ENCODE results near the gene P2RX4.
A peak's percentile ranks its signal among the peaks of the same experiment; 100 is the strongest.
"Not testable (repeated sequence)": the region's sequence is repeated elsewhere in the genome, so short reads cannot be mapped to it uniquely, and the experiment has no call there.

Gene P2RX4

DNA sequence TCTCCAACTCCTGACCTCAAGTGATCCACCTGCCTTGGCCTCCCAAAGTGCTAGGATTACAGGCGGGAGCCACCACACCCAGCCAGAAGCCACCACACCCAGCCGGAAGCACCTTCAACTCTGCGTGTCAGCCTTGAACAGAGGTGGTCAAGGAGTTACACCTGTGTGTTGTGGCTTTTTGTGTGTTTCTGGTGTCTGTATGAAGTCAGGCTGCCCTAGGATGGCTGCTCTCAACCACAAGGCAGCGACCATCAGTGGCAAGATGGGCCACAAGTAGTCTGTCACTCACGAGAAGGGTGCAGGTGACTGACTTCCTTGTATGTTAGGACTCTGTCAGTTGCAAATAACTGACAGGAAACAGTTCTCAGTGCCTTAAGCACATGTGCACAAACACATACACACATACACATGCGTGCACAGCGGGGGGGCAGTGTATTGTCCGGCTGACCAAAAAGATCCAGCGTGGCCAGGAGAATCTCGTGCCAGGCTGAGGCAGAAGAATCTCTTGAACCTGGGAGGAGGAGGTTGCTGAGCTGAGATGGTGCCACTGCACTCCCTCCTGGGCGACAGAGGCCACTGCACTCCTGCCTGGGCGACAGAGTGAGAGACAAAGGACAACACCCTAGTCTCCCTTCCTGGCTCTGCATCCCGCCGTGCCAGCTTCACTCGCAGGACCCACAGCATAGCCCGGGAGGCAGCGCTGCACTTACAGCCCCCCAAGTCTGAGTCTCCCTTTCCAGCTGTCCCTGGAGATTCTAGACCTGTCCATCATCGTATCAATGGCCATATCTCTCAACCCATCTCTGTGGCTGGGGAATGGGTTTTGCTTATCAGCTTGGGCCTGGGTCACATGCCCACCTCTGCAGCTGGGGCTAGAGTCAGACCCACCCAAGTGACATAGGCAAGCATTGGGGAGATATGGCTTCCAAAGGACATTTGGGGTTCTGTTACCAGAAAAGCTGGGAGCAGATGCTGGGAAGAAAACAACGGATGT is 13.7 kb downstream of the P2RX4 start:
- no peak for DNase-seq

DNA sequence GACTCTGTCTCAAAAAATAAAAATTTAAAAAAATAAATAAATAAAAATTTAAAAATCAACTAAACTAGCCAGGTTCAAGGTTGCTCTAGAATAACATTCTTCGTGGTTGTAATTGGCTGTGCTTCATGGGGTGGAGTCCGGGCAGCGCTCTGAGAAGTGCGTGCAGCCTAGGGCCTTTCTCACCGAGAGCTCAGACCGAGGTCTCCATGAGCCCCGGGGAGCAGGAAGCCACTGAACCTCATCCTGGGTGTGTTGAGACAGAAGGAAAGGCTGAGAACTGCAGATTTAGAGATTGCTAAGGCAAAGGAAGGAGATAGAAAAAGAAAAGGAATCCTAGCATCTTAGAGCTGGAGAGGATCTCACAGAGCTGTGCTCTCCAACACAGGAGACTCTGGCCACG is 14.7 kb downstream of the P2RX4 start:
- no peak for DNase-seq

DNA sequence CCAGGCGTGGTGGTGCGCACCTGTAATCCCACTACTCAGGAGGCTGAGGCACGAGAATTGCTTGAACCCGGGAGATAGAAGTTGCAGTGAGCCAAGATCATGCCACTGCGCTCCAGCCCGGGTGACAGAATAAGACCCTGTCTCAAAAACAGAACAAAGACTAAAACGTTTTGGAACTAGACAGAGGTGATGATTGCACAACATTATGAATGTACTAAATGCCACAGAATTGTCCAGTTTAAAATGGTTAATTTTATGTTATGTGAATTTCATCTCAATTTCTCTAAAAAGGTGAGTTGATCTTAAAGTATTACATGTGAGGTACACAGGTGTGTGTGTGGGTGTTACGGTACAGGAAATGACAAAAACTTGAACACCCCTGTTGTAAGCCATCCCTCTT is 16.5 kb downstream of the P2RX4 start:
- DNase-seq: no peak

DNA sequence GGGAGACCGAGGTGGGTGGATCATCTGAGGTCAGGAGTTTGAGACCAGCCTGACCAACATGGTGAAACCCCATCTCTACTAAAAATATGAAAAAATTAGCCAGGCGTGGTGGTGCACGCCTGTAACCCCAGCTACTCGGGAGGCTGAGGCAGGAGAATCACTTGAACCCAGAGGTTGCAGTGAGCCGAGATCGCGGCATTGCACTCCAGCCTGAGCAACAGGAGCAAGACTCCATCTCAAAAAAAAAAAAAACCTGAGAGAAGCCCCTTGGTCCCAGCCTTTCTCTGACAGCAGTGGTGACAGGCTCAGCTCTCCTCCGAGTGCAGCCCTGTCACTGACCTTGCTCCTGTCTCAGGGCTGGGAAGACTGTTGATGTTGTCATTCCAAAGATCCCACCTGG is 16.9 kb downstream of the P2RX4 start:
- DNase-seq: not testable (repeated sequence)

DNA sequence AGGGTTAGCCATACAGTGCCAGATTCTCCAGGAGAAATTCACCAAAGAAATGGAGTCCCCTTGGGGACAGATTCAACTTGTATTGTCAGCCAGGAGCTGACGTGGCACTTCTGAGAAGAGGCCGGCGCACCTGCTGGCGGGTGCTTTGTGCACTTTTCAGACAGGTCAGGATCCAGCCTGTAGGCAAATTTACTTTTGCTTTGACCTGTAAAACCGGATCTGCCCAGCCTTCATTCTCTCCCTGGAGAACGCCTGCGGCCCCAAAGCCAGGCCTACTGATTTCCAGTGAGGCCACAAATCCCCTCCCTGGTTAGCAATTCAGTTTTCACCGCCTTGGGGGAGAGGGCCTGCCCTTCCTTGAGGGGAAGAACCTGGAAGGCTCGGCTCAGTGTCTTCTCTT is 17.4 kb downstream of the P2RX4 start:
- DNase-seq: no peak

DNA sequence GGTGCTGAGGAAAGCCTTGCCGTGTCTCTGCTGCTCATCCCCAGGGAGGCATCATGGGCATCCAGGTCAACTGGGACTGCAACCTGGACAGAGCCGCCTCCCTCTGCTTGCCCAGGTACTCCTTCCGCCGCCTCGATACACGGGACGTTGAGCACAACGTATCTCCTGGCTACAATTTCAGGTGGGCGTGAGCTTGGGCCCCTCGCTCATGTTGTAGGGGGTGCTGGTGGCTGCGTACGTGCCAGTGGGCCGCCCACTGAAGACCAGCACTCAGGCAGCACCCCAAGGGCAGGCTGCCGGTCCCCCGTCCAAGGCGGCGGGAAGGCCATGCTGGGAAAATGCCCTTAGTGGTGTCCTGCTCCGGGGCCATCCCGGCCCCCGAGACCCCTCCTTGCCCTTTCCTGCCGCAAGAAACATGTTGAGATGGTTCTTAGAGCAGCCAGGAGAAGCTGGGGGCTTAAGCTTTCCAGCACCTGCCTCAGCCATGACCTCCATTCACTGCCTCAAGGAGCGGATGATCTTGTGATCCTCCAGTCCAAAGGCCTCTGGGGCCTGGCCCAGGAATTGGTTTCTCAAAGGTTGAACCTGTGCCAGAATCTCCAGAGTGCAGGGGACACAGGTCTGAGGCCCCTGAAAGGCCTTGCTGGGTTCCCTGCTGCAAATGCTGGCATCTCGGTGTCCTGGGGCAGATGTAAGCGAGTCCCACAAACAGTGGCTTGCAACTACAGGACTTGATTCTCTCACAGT is 19.2 kb downstream of the P2RX4 start:
- no peak for DNase-seq

DNA sequence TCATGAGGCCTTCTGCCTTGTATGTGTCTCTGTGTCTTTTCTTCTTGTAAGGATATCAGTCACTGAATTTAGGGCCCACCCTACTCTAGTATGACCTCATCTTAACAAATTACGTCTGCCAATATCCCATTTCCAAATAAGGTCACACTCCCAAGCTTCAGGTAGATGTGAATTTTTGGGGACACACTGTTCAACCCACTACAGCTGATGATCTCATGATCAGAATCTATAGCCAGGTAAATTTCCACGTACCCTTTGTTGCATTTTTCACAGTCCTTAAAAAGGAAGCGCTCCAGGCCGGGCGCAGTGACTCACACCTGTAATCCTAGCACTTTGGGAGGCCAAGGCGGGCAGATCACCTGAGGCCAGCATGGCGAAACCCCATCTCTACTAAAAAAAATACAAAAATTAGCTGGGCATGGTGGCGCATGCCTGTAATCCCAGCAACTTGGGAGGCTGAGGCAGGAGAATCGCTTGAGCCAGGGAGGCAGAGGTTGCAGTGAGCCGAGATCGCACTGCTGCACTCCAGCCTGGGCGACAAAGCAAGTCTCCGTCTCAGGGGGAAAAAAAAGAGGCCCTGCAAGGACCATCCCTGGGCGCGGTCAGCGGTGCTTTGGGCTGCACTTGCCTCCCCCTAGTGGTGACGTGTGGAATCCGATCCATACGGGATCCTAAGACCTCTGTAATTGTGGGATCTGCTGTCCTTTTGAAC is 20.1 kb downstream of the P2RX4 start:
- DNase-seq: peak; percentile 16

DNA sequence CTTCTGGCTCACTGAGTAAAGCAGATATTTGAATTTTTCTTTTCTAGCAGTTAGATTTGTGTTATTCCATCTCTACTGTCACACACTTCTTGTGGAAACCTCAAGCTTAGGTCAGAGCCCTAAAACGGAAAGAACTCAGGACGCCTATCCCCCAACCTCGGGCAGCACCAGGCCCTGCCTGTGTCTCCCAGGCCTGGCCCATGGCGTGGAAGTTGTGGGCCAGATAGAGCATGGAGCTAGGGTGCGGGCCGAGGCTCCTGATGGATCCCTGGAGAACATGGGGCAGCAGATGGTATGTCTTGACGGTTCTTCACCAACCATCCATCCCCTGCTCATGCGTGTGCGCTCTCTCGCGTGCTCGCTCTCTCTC is 20.6 kb downstream of the P2RX4 start:
- no peak for DNase-seq

DNA sequence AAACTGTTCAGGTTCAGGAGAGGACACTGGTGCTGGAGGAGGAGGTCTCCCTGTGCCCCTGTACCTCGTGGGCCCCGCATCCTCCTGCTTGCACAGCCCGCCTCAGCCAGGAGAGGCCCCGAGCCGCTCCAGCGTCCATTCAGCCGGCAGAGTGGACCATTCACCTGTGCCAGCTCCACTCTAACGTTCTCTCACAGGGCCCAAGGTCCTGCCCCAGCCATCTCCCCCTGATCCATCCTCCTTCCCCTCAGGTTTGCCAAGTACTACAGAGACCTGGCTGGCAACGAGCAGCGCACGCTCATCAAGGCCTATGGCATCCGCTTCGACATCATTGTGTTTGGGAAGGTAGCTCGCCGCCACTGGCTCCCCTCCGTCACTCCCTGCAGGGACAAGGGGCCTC is 22.2 kb downstream of the P2RX4 start:
- DNase-seq: no peak

DNA sequence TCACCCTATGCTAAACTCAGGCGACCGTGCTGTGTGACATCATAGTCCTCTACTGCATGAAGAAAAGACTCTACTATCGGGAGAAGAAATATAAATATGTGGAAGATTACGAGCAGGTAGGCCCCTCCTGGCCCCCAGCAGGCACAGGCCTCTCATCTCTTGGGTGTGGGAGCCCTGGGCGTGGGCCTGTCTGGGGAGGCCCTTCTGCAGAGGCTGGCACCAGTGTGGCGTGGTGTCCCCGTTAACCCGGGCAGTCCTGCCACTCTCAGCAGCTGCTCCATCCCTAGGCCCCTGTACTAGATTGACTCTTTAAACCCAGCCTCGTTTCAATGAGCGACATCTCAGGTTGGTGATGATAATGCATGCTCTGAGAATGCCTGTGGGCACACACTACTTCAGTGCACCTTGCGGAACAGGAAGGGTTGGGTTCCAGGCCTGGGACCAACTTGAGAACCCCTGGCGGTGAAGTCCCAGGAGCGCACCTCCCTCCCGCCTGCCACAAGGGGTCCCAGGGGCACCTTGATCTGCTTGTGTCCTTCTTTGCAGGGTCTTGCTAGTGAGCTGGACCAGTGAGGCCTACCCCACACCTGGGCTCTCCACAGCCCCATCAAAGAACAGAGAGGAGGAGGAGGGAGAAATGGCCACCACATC is 23.2 kb downstream of the P2RX4 start:
- no peak for DNase-seq

DNA sequence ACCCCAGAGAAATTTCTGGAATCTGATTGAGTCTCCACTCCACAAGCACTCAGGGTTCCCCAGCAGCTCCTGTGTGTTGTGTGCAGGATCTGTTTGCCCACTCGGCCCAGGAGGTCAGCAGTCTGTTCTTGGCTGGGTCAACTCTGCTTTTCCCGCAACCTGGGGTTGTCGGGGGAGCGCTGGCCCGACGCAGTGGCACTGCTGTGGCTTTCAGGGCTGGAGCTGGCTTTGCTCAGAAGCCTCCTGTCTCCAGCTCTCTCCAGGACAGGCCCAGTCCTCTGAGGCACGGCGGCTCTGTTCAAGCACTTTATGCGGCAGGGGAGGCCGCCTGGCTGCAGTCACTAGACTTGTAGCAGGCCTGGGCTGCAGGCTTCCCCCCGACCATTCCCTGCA is 23.7 kb downstream of the P2RX4 start:
- no peak for DNase-seq

DNA sequence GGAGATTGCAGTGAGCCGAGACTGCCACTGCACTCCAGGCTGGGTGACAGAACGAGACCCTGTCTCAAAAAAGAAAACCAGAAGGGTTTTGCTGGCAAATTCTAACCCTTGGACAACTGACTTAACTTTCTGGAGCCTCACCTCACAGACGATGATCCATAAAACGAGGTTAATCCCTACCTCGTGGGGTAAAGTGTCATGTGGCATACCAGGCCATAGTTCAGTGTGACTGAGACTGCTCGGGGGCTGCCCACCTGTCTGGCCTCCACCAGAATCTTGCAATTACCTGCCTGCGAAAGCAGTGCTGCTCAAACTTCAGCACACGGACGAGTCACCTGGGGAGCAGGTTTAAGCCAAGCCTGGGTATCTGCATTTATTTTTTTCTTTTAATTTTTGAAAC is 26.8 kb downstream of the P2RX4 start:
- DNase-seq: no peak

DNA sequence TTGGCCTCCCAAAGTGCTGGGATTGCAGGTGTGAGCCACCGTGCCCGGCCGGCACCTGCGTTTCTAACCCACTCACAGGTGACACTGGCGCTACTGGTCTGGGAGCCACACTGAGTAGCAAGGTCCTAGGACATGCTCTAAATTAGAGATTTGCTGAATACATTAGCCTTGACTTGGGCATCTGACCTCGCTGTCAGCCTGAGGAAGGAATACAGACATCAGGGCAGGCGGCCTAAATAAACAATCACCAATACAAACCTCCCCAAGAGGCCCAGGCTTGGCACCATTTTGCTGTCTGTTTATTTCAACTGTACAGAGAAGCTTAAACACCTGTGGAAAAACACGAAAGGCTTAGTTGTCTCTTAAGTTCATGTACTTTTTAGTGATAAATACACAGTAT is 27.5 kb downstream of the P2RX4 start:
- DNase-seq: no peak

DNA sequence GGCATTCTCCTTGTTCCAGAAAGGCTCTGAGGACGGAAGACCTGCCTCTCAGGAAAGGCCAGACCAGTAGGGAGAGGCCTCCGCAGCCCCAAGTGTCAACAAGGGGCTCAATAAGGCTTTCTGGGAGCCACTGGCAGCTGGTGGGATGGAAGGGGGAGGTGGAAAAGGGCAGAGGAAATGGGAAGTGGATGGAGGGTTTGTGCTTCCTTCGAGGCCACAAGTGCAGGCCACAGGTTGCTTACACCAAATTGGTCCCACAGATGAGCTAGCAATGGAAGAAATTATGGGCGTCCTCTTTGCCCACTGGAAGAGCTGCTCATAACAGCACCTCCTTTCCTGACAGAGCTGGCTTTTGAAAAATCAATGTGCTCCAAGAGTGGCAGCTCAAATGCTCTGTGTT is 28.2 kb downstream of the P2RX4 start:
- no peak for DNase-seq

DNA sequence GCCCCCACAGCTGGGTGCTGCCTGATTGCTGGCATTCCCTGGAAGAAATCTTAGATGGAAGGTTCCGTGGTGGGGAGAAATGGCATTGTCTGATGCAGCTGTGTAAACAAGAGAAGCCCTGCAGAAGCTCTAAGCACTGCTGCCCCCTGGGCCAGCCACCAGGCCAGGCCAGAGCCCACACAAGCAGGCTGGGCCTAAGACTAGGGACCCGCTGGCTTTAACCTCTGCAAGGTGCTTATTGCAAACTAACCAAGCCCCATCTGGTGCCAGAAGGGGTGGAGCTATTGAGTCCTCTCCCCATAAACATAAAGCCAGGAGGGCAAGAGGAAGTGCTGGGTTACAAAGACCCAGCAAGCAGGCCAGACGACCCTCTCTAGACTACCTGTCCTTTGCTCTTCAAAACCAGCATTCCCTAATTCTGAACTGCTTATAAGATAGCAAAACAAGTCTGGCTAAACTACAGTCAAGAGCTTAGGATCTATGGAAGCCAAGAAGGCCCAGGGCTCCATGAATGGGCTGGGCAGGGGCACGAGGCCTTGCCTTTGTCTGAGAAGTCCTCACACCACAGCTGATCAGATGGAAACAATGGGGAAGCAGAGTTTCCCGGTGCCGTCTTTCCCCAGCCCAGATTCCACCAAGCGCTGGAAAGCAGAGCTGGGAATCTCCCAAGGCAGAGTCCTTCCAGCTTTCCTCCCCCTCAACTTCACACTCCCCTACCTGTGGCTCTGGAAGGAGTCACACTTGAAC is 28.8 kb downstream of the P2RX4 start:
- no peak for DNase-seq

DNA sequence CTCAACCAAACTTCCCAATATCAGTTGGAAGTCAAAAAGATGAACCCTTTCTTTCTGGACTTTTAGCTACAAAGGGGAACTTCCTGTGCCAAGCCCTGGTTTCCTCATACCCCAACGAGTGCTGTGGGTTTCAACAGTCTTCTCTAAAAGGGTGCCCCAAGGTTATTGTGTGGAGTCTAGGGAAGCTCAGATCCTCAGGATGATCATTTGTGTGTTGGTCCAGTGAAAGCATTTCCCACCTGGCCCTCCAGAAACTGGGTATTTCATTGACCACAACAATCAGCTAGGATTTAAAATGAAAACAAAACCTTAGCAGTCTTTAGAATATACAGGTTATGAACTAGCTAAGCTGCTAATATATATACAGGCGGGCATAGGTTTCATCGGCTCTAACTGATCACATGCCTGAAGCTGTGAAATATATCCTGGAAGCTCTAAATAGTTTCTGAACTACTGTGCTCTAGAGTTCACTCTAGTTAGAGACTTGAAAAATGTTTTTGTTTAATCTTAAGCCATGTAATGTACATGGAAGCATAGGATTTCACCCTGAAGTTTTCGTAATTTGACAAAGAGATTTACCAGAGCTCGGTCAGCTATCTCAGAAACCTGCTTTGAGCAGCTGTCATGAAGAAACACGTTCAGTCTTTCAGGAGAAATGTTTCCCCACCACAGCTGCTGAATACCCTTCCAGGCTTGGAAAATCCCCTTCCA is 29.6 kb downstream of the P2RX4 start:
- DNase-seq: no peak

DNA sequence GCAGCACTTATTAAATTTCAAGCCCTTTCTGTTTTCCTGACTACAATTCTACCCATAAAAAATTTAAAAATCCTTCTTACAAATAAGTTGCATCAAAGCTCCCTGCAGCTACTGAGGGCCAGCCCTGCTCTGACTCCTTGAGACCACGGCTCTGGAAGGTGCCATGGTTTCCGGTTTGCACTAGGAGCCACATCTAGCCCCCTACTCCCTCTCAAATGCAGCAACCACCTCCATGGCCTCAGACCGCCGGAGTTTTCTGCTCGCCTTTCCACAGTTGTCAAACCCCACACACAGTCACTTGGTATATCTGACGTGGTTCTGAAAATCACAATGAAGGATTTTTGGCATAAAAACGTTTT is 30.1 kb downstream of the P2RX4 start:
- DNase-seq: no peak

DNA sequence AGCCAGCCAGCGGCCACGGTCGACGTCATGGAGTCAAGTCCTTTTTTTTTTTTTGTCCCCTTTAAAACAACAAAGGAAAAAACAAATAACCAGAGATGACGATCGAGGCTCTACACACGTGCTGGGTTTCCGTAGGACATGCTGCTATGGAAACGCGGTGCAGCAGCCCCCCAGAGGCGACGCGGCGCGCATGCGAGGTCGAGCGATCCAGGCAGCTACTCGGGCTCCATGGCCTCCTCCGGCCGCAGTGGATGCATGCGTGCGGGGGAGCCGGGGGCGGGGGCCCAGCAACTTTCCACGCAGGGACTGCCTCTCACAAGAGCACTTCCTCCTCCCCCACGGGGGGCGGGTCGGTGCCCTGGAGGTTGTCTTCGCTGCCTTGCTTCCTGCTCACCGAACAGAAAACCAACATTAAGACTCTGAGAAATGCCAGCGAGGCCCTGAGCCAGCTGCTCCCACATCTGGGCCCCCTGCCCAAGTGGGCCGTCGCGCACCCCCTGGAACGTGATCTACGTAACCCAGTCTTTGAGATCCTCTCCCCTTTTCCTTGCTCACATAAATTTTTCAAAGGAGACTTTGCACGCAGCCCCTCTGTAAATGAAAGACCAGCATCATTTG is 30.7 kb downstream of the P2RX4 start:
- DNase-seq: peak; percentile 93

DNA sequence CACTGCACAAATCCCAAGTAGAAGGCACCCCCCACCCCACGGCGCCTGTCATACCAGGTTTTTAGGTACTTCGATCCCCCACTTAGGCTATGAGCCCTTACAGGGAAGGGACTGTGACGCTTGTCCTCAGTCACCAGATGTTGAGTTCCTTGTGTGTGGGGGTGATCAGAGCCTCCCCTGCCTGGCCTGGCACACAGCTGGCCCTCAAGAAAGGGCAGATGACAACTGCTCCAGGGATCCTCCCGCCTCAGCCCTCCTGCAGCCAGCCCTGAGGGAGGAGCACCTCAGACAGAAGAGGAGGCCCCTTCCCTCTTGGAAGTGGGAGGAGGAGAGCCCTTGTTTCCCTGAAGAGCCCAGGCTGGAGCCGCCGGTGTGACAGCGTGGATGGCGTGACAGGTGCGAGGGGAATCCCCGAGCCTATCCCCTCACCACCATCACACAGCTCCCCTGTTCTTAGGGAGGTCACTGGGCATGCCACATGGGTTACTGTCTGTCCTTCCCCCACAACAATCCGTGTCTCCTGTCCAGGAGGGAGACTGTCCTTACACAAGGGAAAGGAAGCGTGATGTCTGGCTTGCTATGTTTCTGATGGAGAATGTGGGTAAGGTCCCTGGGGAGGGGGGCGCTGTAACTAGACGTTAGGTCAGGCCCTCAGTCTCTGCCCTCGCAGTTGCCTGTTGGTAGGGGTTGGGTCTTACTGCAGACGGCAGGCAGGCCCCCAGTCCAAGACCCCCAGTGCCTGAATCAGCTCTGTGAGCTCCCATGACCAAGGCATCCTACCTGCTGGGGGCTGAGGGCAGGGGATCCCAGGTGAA is 31.4 kb downstream of the P2RX4 start:
- DNase-seq: no peak

DNA sequence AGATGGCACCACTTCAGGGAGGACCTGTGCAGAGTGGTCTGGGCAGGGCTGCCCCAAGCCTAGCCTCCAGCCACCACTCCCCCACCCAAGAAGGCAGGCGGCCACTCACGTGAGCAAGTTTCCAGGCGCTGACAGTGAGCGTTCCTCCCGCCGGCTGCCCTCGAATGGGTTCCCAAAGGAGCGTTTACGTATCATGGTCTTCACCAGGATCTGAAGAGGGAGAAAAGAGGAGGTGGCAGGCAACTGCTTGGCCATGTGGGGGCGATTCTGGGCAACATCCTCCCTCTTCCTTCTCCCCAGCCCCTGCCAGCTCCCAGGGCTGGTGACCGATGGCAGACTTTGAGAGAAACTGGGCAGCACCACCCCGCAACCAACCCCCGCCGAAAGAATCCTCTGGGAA is 35.1 kb downstream of the P2RX4 start:
- DNase-seq: no peak
